GM12801 (cell line): ENCODE results near the gene MANEA.

Experiments
- CTCF ChIP-seq: IDR thresholded peaks from one replicate; pipeline ENCODE4 v1.5.1; 2011; ENCODE audit warnings: control low read depth; ENCODE audit not compliant: insufficient read length; ENCODE audit errors: extremely low read depth

MANEA gene

GRCh38 chr6:95636552-95637431 is 59.5 kb downstream of the MANEA start:
- TF ChIP-seq CTCF = no peak

- no peak for TF ChIP-seq CTCF
Observed at GRCh38 chr6:95648636-95649035, 71.3 kb downstream of the MANEA start.

- TF ChIP-seq CTCF = no peak
Observed at GRCh38 chr6:95649451-95649850, 72.1 kb downstream of the MANEA start.

- no peak for TF ChIP-seq CTCF
Observed at GRCh38 chr6:95654176-95654575, 76.8 kb downstream of the MANEA start.

GRCh38 chr6:95658886-95659285 is 81.6 kb downstream of the MANEA start:
- no peak for TF ChIP-seq CTCF
